ENCODE results near the gene BBS9.

- TF ChIP-seq CTCF (IDR thresholded peaks at IDR 0.05) (no peak), POLR2A (IDR thresholded peaks at IDR 0.05) (no peak), POLR2AphosphoS5 (IDR thresholded peaks at IDR 0.05) (no peak)
Observed at GRCh38 chr7:33129806-33130153, 416 bp downstream of the BBS9 start.
